Colonic mucosa (tissue), 4 donors: ENCODE results near the gene NOL4L. TPM values are rescaled to one million over a fixed set of nuclear protein-coding genes. Genes with fewer than 3 reads are reported as not detected.

ENCODE experiments used
- DNase-seq: peaks from one replicate; pipeline ENCODE4 v3.0.0-alpha.2; 2020
- H3K27ac ChIP-seq: fragments of 200-600 bp; one replicate; pipeline ENCODE4 v1.8.0; 2021
- H3K27me3 ChIP-seq: fragments of 200-600 bp; one replicate; pipeline ENCODE4 v1.8.0; 2021
- H3K36me3 ChIP-seq: fragments of 200-600 bp; one replicate; pipeline ENCODE4 v1.8.0; 2021
- H3K4me1 ChIP-seq: fragments of 200-600 bp; one replicate; pipeline ENCODE4 v1.8.0; 2021; ENCODE audit warnings: mild to moderate bottlenecking
- H3K4me3 ChIP-seq: fragments of 200-600 bp; one replicate; pipeline ENCODE4 v1.8.0; 2021
- H3K9ac ChIP-seq, 2 donors: one replicate each; pipeline ENCODE4 v1.7.0; 2013; ENCODE audit warnings: control low read depth in 2 of 2, low read depth in 2 of 2, low read length in 2 of 2
- H3K9me3 ChIP-seq: fragments of 200-600 bp; one replicate; pipeline ENCODE4 v1.8.0; 2021
- intact Hi-C: fragments of 100-400 bp; cut with DNase I; formaldehyde crosslinking; loops from one replicate; pipeline ENCODE4 v1.14.1; 2022
- total RNA-seq, 2 donors: library from RNA; stranded (reverse); fragmentation: NEBNext Ultra II Directional in 1 of 2; extraction: Animal tissue kit (Norgen Biotek cat#: 25700) in 1 of 2; gene quantifications; one replicate each; pipeline ENCODE4 v1.2.1, GENCODE V29; 2021
- TF ChIP-seq, protein P1 (sequence below): fragments of 200-600 bp; IDR thresholded peaks from one replicate; pipeline ENCODE4 v1.8.0; 2022; ENCODE audit warnings: antibody characterized with exemption, mild to moderate bottlenecking
- donor health status: healthy.
- donor health status: DM: no; HTN: no; CAD: no.
- donor health status: DM: no; HTN: no; CAD: no.

The NOL4L gene
- total RNA-seq, 2 donors from 2014 or later, result 54.2 to 58.0 TPM

DNA sequence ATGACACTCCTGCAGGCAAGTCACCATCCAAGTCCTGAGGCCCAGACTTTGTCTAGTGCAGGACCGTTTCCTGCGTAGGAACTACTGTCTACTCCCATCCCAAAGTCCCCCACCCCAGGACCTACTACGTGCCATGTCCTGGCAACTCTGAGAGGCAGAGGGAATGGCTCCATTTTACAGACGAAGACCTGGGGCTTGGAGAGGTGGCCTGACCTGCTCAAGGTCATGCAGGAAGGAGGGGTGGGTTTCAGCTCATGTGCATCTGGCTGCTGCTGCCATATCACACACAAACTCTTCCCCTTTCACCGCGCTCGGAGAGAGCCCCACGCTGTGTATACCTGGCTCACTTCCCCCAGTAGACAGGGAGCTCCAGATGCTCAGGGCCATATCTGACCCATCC, 1.2 kb upstream of the NOL4L start:
- H3K9me3 ChIP-seq, result no peaks in the 10 kb centered on the region
- TF ChIP-seq, protein P1, sequence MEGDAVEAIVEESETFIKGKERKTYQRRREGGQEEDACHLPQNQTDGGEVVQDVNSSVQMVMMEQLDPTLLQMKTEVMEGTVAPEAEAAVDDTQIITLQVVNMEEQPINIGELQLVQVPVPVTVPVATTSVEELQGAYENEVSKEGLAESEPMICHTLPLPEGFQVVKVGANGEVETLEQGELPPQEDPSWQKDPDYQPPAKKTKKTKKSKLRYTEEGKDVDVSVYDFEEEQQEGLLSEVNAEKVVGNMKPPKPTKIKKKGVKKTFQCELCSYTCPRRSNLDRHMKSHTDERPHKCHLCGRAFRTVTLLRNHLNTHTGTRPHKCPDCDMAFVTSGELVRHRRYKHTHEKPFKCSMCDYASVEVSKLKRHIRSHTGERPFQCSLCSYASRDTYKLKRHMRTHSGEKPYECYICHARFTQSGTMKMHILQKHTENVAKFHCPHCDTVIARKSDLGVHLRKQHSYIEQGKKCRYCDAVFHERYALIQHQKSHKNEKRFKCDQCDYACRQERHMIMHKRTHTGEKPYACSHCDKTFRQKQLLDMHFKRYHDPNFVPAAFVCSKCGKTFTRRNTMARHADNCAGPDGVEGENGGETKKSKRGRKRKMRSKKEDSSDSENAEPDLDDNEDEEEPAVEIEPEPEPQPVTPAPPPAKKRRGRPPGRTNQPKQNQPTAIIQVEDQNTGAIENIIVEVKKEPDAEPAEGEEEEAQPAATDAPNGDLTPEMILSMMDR, result no peak
- H3K27me3 ChIP-seq, result peaks cover 25% of the 10 kb centered on the region
- H3K27ac ChIP-seq, result no peak overlapping the region
- intact Hi-C loops, result no loop called here
- no peak overlapping the region for H3K9ac ChIP-seq
- H3K4me3 ChIP-seq, result no peak overlapping the region
- H3K36me3 ChIP-seq, result no peaks in the 10 kb centered on the region
- H3K4me1 ChIP-seq, result no peaks in the 10 kb centered on the region
- DNase-seq, result no peak

DNA sequence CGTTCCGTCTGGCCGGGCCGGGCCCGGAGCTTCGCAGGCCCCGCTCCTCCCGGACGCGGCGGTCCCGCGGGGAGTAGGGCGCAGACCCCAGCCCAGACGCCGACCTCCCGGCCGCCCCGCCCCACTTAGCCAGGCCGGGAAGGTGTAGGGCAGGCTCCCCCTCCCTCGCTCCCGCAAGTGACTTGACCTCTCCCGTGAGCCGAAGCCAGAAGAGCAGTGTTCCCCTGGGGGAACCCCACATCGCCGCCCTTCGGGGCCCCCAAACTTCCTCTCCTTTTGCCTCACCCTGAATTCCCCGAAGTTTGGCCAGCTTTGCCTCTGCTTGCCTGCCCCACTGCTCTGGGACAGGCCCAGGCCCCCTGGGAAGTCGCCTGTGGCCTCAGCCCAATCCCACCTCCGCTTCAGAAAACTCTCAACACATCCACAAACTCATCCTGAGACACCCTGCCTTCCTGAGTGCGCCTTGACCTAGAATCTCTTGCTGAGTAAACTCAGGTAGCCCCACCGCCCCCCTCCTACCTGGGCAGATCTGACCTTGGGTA, 524 bp upstream of the NOL4L start:
- no peaks in the 10 kb centered on the region for H3K4me1 ChIP-seq
- no peak for DNase-seq
- no peaks in the 10 kb centered on the region for H3K9me3 ChIP-seq
- H3K9ac ChIP-seq, result peak overlapping the region in 1 of 2 donors; percentile 7
- no peak overlapping the region for H3K27ac ChIP-seq
- no peaks in the 10 kb centered on the region for H3K36me3 ChIP-seq
- intact Hi-C loops, result no loop called here
- H3K27me3 ChIP-seq, result peaks cover 25% of the 10 kb centered on the region
- TF ChIP-seq, protein P1, result no peak
- no peak overlapping the region for H3K4me3 ChIP-seq

DNA sequence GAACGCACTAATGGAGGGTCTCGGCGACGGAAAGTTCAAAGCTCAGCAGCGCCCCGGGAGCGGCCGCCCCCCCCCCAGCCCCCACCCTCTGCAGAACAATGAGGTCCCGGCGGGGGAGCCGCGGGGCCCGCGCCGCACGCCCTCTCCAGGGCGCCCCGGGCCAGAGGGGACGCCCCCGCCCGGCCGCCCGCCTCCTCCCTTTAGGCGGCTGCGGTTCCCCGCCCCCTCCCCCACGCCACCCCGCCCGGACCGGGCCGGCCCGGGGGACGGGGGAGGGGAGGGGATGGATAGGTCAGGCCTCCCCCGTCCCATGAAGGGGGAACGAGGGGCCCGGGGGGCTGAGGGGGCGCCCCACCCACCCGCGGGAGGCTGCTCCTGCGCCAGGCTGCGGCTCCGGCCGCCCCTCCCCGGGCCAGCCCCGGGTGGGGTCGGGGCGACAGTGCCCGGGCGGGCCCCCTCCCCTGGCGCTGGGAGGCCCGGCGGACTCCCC, 1.5 kb downstream of the NOL4L start:
- Histone ChIP-seq H3K4me1 (no peaks in the 10 kb centered on the region), H3K4me3 (peak overlapping the region; percentile 52), H3K27me3 (peaks cover 25% of the 10 kb centered on the region), H3K9ac (peak overlapping the region in 1 of 2 donors; percentile 24), H3K27ac (no peak overlapping the region), H3K36me3 (no peaks in the 10 kb centered on the region), H3K9me3 (no peaks in the 10 kb centered on the region)
- TF ChIP-seq, protein P1, result no peak
- intact Hi-C loops, result no loop called here
- no peak for DNase-seq

DNA sequence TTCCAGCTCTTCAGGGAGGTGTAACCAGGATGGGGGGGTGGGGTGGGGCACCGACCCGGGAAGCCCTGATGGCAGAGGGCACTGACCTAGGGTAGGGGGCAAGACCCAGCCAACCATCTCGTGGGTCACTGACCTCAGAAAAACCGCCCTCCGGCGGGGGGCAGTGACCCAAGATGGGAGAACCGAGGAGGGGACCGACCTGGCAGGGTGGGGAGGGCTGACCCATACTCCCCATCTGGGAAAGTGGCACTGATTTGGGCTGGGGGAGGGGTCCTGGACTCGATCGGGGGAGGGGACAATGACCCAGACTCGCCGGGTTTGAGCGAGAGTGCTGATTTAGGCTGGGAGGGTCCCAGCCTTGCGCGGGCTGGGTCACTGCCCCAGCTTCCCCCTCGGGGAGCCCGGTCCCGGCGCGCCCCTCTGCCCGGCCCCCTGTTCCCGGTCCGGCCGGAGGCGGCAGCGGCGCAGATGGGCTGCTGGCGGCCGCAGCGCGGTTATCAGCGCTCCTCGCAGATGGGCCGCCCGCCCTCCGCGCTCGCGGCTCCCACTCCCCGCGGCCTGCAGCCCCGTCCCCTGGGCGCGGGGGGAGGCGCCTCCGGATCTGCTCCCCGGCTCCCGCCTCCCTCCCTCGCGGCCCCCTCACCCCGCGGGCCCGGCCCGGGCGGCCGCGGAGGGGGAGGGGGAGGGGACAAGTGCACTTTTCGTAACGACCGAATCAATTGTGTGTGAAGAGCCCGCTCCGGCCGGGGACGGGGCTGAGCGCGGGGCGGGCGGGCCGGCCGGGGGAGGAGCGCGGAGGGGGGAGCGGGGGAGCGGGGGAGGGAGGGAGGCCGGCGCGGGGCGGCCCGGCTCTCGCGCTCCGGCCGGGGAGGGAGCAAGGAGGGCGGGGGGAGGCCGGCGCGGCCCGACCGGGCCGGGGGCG, 2.2 kb downstream of the NOL4L start:
- Histone ChIP-seq H3K9ac (no peak overlapping the region), H3K27ac (no peak overlapping the region), H3K27me3 (peaks cover 25% of the 10 kb centered on the region), H3K9me3 (no peaks in the 10 kb centered on the region), H3K4me1 (no peaks in the 10 kb centered on the region), H3K4me3 (peak overlapping the region; percentile 52), H3K36me3 (no peaks in the 10 kb centered on the region)
- TF ChIP-seq, protein P1, result no peak
- intact Hi-C loops, result no loop called here
- DNase-seq, result no peak

DNA sequence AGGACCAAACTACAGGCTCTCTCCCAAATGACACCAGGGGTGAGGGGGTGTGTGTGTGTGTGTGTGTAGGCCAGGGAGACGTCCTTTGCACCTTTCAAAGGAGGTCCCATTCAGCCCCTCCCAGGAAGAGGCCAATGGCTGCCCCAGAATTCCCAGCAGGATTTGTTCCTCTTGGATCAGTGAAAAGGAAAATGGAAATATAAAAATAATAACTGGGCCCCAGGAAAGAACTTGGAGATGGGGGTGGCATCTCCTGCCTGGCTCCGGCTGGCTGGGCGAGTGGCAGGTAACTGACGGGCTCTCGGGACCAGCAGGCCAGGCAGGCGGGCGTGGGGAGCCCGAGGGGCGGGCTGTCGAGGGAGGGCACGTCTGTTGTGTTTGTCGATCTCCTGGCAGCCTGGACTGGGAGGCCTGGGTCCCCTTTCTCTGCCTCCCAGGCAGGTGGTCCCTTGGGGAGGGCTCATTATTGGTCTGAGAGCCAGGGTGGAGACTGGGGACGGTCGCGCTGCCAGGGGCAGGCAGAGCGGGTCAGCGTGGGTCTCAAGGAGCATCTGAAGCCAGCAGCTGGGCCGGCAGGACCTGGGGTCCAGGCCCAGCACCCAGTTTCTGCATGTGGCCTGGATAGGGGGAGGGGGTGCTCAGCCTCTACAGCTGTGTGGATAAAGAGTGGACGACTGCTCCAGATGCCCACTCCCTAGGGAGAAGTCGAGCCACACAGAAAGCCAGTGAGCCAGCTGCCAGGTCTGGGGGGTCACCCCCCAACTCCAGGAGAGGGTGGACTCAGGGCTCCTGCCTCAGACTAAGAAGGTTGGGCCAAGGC, 3.1 kb downstream of the NOL4L start:
- no peak overlapping the region for H3K4me3 ChIP-seq
- intact Hi-C loops, result no loop called here

More for the DNA sequence above, 3.1 kb downstream of the NOL4L start:
- Histone ChIP-seq H3K9me3 (no peaks in the 10 kb centered on the region), H3K27ac (no peak overlapping the region), H3K27me3 (peaks cover 25% of the 10 kb centered on the region), H3K4me1 (no peaks in the 10 kb centered on the region), H3K36me3 (no peaks in the 10 kb centered on the region), H3K9ac (no peak overlapping the region)
- no peak for DNase-seq
- TF ChIP-seq, protein P1, result no peak
